Measurements from ENCODE around the gene CST7.
"Not testable (repeated sequence)": the region's sequence is repeated elsewhere in the genome, so short reads cannot be mapped to it uniquely, and the experiment has no call there.

Gene CST7

DNA sequence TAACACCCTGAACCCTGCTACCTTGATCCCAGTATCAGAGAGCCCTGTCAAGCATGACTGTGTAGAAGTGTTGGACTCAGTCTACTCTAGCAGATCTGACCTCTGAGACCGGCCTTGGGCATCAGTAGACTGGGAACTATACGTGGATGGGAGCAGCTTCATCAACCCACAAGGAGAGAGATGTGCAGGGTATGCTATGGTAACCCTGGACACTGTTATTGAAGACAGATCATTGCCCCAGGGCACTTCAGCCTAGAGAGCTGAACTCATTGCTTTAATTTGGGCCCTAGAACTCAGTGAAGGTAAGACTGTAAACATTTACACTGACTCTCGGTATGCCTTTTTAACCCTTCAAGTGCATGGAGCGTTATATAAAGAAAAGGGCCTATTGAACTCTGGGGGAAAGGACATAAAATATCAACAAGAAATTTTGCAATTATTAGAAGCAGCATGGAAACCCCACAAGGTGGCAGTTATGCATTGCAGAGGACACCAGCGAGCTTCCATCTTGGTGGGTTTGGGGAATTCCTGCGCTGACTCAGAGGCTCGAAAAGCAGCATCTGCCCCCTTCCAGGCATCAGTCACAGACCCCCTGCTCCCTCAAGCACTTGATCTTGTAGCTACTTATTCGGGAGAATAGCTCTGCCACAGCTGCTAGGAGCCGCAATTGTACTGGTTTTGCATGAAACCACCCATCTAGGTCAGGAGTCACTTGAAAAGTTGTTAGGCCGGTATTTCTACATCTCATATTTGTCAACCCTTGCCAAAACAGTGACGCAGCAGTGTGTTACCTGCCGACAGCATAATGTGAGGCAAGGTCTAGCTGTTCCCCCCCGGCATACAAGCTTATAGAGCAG lies 19.0 kb upstream of the CST7 start:
- DNase-seq (ENCODE audit: low read depth), result not testable (repeated sequence)

DNA sequence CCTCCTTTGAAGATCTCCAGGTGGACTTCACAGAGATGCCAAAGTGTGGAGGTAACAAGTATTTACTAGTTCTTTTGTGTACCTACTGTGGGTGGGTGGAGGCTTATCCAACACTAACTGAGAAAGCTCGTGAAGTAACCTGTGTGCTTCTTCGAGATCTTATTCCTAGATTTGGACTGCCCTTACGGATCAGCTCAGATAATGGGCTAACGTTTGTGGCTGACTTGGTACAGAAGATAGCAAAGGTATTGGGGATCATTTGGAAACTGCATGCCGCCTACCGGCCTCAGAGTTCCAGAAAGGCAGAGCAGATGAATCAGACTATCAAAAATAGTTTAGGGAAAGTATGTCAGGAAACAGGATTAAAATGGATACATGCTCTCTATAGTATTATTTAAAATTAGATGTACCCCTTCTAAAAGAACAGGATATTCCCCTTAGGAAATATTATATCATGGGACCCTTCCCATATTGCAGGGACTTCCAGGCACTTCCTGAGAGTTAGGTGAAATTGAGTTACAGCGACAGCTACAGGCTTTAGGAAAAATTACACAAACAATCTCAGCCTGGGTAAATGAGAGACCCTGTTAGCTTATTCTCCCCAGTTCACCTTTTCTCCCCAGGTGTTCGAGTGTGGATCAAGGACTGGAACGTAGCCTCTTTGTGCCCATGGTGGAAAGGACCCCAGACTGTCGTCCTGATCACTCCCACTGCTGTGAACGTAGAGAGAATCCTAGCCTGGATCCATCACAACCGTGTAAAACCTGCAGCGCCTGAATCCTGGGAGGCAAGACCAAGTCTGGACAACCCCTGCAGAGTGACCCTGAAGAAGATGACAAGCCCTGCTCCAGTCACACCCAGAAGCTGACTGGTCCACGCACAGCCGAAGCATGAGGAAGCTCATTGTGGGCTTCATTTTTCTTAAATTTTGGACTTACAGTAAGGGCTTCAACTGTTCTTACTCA lies 18.1 kb upstream of the CST7 start:
- DNase-seq (ENCODE audit: low read depth), result not testable (repeated sequence)

DNA sequence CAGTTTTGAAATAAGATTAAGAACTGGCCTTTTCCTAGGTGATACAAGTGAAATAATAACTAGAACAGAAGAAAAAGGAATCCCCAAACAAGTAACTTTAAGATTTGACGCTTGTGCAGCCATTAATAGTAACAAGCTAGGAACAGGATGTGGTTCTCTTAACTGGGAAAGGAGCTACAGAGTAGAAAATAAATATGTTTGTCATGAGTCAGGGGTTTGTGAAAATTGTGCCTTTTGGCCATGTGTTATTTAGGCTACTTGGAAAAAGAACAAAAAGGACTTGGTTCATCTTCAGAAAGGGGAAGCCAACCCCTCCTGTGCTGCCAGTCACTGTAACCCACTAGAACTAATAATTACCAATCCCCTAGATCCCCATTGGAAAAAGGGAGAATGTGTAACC lies 17.2 kb upstream of the CST7 start:
- DNase-seq (ENCODE audit: low read depth), result not testable (repeated sequence)

DNA sequence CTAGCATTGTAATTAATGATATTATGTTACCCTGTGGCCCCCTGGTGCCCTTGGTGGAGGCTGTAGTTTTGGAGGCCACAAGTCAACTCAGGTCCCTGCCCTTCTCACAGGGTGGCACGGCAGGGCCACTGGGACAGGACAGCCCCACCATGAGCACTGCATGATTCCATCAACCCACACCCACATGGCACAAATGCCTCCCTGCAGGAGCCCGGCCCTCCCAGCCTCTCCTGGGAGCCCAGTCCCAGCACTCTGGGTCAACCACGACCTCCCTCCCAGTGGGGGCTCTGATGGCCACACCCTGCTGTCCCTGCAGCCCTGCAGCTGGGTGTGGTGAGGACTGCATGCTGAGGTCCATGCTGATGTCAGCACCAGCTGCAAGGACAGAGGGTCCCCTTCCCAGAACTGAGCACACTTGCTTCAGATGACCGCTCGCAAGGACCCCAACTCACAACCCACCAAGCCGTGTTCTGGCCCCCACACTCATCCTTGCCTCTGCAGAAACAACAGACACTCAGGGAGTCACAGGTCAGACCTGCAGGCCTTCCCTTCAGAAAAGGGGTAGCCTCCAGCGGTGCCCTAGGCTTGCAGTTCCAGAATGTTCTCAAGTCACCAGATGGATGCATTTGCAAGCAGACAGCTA lies 15.7 kb upstream of the CST7 start:
- no peak for DNase-seq (ENCODE audit: low read depth)

DNA sequence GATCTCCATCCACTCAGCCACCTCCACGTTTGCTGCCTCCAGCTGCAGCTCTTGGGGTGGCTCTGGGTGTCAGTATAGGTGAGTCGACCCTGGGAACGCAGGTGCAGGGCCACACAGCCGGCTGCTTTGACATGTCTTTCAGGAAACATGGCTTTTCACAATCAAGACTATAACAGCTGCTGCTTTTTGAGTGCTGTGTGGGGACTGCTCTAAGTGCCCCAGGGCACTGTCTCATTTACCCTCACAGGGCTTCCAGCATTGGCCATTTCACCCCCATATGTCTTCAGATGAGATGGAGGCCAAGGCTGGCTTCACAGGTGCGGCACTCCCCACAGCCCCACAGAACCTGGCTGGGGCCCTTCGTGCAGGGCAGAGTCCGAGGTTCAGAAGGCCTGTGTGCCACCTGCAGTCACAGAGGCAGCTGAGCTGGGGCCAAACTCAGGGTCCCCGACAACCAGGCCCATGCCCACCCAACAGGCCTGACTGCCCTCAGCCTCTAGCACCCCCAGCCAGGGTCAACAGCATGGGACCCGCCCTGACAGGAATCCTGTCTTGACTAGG lies 14.9 kb upstream of the CST7 start:
- DNase-seq (ENCODE audit: low read depth), result no peak

DNA sequence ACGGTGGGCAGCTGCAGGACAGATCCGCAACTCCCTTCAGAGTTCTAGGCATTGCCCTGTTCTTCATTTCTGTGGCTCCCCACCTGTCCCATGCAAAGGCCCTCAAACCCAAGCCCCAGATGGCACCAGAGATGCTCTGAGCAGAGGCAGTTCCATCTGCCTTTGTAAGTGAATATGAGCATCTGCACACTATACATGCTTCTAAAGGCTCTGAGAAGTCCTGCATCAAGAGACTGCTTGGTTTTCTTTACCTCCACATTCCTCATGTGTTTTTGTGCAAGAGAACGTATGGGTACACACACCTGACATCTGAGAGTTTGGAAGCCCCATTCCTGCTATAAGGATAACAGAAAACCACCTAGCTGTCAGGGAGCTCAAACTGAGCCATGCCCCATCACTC lies 14.4 kb upstream of the CST7 start:
- DNase-seq (ENCODE audit: low read depth), result no peak

DNA sequence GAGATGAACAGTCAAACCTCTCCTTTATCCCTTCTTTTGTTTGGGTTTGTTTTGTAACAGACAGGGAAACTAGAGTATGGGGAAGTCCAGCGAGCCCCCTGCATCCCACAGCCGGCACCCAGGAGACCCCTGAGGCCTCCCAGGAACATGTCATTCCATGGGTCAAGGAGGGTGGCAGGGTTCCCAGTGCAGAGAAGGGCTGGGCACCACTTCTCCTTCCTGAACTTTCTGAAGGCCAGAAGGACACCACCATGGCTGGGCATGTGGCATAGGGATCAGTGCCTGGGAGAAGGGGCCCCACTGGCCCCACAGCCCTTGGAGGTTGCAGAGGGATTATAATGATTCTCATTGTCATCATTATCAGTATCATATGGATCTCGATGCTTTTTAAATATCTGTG lies 13.9 kb upstream of the CST7 start:
- no peak for DNase-seq (ENCODE audit: low read depth)

DNA sequence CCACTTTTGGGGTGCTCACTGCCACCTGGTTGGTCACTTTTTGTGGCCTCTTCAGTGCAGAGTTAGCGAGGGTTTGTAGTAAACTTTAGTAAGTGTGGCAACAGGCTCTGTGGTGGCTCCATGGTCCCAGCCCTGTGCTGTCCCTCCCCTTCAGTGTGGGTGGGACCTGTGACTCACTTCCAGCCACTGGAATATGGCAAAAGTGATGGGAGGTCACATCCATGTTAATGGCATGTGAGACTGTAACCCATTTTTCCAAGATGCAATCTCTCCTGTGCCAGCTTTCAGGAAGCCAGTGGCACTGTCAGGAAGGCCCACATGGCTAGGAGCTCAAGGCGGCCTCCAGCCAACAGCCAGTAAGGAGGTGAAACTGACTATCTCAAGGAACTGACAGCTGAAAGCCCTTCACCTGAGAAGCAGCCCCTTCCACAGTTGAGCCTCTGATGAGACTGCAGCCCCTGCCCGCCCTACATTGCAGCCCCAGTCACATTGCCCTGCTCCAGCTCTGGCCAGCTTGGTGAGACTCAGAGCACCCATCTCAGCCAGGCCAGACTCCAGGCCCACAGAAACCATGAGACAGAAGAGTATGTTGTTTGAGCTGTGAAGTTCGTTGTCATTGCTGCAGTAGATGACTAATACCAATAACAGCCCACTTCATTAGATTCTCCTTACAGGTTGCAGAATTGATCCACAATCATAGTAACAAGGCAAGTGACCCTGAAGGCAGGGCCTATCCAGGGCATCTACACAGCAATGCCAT lies 13.1 kb upstream of the CST7 start:
- no peak for DNase-seq (ENCODE audit: low read depth)

DNA sequence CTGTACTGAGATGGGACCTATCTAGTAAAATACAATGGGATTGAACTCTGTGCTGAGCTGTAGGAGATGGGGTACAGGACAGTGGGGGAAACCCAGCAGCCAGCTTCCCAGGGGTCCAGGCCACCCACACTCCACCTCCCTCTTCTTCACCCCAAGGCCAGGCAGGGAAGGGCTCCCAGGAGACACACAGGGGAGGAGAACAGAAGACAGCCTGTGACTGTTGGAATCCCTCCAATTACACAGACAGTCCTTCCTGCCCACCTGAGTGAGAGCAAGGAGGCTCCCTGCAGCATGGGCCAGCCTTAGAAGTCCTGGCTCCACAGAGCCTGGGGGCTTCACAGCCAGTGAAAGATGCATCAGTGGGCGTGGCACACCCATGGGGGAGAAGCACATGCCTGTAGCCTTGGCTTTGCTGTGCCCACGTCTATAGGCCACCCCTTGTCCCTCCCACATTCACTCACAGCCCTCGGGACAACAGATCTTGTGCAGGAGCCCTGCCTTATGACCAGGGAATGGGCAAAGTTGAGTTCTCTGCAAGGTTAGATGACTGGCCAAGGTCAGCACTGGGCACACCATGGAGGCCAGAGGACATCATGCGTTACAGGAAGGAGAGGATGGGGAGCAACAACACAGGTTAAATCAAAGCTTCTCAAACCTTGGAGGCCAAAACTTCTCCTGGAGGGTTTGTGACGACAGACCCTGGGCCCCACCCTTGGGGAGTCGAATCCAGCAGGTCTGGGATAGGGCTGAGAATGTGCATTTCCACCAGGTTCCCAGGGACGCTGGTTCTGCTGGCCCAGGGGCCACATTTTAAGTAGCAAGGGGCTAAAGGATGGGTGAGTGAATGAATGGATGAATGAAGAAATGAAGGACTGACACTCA lies 12.3 kb upstream of the CST7 start:
- DNase-seq (ENCODE audit: low read depth), result no peak

DNA sequence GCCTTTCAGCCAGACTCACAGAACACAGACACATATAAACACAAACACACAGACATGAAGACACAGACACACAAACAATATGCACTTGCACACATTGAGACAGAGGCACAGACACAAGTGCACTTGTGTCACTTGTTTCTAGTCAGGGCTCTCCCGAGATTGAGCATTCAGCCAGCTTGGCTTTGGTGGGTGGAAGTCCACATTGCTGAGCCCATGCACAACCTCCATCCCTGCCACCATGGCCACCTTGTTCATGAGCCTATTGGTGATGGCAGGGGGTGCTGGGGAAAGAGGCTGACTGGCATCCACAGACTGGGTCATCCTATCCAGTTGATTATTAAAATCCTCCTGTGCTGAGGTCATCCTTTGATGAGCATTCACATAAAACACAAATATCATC lies 11.5 kb upstream of the CST7 start:
- no peak for DNase-seq (ENCODE audit: low read depth)

DNA sequence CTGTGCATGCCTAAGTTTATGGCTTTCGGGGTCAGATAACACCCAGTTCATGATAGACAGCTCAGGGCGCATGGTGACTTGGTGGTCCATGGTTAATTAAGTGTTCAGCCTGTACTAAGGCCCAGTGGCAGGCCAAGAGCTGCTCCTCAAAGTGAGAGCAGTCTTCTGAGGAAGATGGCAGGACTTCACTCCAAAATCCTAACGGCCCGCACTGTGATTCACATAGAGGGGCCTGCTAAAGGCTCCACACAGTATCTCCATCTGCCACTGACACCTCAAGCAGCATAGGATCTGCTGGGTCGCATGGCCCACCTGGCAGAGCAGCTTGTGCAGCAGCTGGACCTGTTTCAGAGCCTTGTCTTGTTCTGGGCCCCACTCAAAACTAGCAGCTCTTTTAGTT lies 10.6 kb upstream of the CST7 start:
- no peak for DNase-seq (ENCODE audit: low read depth)

DNA sequence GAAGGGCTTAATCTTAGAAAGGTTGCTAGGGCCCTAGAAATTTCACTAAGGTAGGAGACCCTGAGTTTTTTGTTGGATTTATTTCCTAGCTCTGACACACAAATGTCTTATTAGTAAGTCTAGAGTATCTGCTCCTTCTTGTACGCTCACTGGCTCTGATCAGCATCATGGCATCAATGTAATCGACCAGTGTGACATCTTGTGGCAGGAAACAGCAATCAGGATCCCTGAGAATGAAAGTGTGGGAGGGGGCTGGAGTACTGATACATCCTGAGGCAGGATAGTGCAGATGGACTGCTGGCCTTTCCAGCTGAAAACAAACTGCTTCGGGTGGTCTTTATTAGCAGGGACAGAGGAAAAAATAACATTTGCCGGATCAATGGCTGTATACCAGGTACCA lies 10.0 kb upstream of the CST7 start:
- DNase-seq (ENCODE audit: low read depth), result no peak

DNA sequence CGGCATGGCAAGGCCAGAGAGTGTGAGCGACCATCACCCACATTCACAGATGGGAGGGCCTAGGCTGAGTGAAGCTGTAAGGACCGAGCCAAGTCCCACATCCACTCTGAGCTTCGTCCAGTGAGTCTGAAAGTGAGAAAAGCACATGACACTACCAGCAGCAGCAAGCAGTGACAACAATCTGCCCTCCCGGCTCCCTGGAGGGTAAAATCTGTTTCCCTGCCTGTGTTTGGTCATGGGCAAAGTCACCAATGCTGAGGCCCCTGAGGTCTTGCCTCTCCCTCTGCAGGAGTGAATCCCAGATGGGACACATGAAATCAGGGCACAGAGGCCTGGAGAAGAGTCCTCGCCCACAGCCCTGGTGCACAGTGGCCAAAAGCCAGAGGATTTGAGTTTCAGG lies 6.4 kb upstream of the CST7 start:
- no peak for DNase-seq (ENCODE audit: low read depth)

DNA sequence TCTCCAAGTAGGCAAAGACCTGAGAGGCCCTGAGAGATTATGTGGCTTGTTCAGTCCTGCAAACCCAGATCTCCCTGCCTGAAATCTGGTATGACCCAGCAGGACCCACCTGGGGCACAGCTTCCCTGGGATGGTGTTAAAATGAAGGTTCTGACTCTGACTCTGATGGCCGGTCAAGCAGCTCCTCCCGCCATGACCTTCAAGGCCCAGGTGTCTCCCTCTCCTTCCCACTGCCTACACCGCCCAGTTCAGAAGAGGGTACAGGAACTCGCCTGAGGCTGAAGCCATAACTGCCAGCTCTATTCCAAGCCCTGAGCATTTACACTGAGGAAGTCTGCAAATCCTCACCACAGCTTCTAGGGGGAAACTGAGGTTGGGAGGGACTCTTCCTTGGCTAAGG lies 5.9 kb upstream of the CST7 start:
- no peak for DNase-seq (ENCODE audit: low read depth)

DNA sequence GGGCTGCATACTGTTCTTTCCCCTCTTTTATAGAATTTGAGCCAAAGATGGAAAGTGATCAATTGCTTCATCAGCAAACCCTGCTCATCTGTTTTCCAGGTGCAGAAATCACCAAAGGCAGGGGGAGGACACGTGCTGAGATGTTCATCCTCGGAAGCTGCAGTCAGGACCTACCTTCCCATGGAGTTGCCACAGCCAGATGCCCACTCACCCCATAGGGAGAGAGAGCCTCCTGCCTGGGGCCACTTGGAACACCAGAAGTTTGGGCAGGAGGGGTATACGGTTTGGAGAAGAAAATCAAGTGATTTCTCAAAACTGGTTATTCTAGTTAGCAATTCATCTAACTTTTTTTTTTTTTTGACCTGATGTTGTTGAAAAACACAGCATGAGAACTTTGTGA lies 5.3 kb upstream of the CST7 start:
- no peak for DNase-seq (ENCODE audit: low read depth)

DNA sequence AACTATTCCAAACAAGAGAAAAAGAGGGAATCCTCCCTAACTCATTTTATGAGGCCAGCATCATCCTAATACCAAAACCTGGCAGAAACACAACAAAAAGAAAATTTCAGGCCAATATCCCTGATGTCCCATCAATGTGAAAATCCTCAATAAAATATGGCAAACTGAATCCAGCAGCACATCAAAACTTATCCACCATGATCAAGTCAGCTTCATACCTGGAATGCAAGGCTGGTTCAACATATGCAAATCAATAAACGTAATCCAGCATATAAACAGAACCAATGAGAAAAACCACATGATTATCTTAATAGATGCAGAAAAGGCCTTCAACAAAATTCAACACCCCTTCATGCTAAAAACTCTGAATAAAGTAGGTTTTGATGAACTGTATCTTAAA lies 2.7 kb upstream of the CST7 start:
- not testable (repeated sequence) for DNase-seq (ENCODE audit: low read depth)

DNA sequence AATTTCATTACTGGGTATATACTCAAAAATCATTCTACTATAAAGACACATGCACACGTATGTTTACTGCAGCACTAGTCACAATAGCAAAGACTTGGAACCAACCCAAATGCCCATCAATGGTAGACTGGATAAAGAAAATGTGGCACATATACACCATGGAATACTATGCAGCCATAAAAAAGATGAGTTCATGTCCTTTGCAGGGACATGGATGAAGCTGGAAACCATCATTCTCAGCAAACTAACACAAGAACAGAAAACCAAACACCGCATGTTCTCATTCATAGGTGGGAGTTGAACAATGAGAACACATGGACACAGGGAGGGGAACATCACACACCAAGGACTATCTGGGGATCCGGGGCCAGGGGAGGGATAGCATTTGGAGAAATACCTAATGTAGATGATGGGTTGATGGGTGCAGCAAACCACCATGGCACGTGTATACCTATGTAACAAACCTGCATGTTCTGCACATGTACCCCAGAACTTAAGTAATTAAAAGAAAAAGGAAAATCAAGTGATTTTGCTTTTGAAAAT lies 602 bp upstream of the CST7 start:
- DNase-seq (ENCODE audit: low read depth), result not testable (repeated sequence)

DNA sequence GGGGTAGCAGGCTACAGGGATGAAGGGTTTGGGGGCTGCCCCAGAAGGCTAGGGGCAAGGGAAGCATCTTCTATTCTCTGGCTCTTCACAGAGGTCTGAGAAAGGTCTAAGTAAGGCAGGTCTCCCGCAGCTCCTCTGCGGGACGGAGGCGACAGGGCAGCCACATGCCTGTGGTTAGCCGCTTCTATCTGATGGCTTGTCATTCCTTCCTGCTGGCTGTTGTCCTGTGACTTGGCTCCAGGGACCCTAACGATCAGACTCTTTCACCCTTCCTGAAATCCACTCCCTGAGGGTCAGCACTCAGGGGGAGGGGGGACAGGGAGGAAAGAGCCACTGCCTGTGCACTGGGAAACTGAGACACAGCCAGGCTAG lies 673 bp downstream of the CST7 start:
- no peak for DNase-seq (ENCODE audit: low read depth)

DNA sequence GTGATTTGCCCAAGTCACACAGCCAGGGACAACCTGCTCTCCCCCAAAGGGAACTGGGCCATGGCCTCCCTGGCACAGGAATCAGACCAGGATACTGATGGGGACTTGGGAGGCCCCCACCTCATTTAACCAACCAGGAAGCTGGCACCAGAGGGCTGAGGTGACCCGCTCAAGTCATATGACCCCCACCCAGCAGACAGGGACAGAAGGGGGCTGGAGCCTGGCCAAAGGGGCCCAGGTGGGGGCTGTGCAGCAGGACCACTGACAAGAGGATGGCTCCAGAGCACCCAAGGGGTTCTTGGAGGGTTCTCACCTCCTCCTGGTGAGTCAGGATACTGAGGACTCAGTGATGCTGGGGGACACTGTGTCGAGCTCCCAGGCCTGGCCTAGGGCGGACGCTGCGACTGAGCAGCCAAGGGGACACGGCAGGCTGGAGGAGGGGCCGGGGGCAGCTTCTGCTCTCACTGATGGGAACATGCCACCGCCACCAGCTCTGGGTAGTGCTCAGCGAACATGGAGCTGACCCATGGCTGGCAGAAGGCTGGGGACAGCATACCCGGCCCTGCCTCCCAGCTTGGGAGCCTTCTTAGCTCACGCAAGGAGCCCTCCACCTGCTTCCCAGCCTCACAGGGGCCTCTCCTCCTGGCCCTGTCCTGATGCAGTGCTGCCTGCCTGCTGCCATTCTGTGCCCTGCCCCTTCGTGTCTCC lies 1.2 kb downstream of the CST7 start:
- no peak for DNase-seq (ENCODE audit: low read depth)

Data from HS-5 (cell line).